NCI-H2081 treated with DMSO at 0.1 percent for 48 hours (cell line): ENCODE data around the gene LPP.

Experiments
- DNase-seq: peaks from one replicate; lab custom pipeline; 2025; lab: John Stamatoyannopoulos, UW

The LPP gene

DNA sequence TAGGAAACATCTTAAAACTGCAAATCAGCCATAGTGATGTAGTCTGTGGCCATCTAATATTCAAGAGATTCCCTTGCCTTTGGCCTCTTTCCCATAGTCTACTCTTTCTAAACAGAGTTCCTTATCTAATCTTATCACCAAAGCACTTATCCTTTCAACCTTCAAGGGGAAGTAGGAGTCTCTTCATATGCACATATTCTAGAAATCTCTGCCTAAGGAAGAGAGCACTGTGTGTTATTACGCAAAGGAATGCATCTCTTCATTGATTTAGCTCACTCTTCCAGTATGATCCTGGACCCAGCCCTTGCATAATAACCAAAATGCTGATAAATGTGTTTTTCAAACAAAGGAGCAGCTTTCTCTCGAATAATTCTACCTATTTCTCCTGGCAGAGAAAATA is 764.1 kb downstream of the LPP start:
- DNase-seq = no peak

DNA sequence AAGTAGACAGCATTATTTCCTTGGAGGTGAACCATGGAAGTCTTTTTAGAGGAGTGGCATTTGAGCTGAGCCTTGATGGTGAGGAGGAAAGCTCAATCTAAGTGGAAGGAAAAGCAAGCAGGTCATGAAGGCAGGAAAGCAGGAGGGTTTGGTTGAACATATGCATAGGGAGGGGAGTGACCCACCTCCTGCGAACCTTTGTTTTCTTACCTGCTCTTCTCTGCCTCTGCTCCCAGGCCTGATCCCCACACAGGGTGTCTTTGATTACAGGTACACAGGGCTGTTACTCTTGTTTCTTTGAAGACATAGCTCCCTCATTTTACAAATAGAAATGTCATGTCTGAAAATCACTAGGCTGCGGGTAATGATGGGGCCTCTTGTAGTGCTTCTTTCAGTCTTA is 769.7 kb downstream of the LPP start:
- DNase-seq = no peak

DNA sequence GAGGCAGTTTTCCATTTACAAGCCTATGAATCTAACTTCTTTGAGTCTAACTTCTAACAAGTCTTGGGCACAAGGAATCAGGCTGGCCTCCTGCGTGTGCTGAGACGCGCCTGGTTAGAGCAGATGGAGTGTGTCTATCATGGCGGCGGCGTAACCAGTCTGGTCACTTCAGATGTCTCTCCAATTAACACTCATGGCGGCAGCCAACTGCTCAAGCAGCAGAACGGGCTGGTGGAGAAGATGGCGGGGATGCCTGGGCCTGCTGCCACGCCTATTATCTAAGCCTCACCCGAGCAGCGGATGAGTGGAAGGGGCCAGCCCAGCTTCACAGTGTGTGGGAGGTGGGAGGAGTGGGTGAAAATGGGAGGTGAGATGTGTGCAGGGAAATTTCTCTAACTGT is 771.4 kb downstream of the LPP start:
- DNase-seq = no peak

DNA sequence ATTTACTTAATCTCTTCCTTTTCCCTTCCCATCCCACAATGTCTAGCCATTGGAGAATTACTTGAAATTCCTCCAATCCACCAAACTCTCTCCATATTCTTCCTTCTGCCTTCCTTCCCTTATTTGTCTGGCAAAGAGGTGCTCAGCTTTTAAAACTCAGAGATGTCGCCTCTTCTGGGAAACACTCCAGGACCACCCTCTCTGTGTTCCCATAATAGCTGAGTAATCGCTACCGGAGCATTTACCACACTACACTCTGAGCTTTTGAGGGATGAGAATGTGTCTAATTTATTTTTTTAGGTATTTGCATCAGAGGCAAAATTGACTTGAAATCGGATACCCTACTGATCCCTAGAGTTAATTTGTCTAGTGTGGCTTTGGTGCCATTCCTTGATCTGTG is 772.2 kb downstream of the LPP start:
- DNase-seq = no peak

DNA sequence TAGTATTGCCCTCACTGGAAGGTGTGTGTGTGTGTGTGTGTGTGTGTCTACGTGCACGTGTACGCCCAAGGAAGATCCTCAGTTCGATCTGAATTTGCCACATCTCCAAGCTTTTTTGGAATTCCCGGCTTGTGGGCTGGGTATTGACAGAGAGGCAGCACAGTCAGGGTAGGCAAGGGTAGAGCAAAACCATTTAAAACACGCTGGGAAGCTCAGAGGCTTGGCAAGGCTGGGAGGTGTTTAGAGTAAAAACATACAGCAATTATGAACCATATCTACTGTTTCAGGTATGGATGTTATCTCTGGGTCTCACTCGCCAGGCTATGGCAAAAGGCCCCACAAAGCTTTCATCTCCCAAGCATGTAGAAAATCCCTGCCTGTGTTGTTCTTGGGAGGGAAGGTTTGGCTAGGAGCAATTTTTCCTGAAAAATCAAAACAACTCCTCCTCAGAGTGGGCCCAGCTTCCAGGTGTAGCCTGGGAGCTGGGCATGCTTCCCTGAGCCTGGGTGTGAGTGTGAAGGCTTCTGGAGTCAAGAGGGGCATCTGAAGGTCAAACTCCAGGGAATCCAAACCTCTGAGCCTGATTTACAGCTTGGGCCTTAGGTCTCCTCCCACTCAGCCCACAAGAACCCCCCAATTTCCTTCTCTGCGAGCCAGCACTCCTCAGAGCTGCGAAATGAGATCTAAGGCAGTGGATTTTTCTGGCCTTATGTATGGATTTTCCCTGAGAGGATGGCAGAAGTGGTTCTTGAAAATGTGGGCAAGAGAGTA is 773.0 kb downstream of the LPP start:
- DNase-seq = no peak

DNA sequence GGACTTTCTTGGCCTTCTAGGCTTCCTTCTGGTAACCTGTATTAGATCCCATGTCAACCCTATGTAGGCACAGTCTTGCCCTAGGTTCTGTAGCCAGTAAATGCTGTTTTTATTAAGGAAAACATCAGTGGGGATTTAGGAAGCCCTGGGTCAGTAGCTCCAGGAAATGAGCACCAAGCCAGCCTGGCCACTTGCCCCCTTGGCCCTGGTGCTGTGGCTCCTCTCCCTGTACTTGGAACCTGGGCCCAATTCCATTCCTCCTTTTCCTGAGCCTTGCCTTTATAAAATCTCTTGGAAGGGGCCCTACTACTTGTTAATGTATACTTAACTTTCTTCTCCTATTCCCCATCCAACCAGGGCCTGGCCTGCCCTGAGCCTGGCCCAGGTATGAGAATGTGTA is 774.0 kb downstream of the LPP start:
- no peak for DNase-seq

DNA sequence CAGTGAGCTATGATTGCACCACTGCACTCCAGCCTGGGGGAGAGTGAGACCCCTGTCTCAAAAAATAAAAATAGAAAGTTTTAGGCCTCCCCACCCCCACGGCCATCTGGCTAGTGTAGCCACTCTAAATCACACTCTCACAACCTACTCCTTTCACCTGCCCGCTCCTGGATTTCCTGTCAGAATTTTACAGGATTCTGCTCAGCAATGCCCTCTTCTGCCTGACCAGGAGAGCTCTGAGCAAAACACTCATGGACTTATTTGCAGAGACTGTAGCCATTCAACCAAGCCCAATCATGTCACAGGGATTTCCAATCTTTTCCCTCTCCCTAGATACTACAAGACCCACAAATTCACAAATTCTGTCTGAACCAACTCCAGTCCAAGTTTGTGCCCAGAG is 775.2 kb downstream of the LPP start:
- DNase-seq = no peak

DNA sequence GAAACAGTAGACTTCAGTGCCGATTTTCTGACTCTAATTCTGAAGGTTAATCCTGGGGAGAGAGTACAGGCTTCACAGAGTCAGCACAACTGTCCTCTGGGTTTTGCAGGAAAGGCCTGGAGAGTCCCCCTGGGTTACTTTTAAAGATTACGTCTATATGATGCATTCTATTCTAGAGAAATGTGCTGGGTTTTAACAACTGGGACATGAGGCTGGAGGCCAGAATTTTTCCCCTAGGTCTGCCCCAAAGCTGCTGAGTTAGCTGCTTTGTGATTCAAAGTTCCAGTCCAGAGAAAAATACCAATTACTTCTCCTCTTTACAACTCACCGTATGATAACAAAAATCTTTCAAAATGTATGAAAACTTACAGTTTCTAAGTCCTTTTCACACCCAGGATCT is 777.1 kb downstream of the LPP start:
- no peak for DNase-seq

DNA sequence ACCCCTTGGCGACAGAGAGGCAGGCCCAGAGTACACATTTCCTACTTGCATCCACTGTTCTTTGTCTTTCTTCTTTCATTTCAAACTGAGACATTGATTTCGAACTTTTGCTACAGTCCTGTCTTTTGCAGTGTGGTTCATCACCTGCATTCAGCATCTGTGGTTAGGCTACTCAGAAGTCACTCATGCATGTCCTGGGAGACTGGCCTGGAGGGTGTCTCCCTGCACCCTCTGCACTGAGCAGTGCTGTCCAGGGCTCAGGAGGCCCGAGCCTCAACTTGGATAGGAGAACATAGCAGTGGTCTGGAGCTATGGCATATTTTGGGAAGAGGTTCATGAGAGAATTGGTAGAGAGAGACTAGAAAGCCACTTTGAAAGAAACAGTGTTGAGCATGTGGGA is 777.6 kb downstream of the LPP start:
- no peak for DNase-seq

DNA sequence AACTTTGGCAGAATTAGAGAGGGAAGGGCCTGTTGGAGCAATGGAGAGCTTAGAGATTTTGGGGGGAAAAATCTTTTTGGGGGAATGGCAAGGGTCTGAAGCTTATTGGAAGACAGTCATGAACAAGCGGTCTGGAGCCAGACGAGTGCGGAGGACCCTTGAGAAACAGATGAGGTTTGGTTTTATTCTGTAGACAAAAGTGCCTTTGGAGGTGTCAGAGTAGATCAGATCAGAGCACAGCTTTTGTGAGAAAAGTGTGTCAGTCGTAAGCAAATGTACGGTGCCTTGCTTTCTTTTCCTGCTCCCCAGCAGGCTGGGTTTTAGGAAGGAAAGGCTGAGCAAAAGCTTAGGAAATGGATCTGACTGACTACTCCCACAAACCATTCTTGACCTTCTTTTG is 781.0 kb downstream of the LPP start:
- no peak for DNase-seq

DNA sequence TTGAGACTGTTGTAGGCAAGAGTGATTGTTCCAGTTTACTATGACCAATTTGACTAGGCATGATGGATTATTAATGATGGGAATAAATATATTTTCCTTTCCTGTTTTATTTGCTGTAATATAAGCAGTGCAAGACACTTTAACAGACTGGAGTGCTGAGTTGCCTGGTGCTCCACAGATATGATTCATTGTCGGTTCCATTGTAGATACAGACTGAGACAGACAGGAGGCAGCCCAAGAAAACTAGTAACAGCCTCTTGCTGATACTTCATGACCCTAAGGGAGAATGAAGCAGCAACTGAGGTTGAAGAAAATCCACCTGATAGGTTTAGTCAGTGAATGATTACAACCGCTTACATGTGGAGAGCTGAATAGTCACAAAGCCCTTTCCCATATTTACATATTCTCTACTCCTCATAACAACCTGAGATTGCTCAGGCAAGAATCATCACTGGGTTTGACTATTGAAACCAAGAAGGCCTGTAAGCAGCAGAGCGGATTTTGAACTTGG is 782.7 kb downstream of the LPP start:
- no peak for DNase-seq

DNA sequence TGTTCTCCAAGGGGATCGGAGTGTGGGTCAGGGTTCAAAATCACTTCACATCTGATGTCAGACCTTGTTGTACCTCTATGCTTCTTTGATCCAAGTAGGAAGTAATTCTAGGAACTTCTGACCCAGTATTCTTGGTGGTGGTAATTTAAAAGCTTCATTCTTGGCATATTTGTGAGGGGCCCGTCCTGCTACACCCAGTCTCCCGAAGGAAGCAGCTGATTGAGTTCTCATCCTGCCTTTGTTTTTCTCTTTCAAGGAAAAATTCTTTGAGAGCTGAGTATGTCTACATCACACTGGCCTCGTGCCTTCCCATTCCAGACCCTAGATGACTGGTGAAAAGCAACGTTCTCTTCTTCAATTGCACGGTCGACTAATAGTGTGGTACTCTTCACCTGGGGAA is 783.4 kb downstream of the LPP start:
- DNase-seq = no peak

DNA sequence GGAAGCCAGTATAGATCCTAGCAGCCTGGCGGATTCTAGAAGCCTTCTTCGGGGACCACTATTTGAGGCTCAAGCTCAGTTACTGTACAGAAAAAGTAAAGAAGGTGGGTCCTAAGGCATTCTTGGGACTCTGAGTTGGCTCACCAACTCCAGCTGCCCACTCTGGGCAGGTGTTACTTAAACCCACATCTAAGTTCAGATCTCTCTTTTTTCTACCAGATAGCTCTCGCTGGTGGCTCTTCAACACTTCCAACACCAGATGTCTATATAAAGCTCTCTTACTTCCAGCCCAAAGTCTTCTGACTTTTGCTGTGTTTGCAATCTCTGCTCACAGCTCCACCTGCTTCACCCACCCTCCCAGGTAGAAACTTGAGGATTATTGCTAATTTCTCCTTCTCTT is 785.0 kb downstream of the LPP start:
- no peak for DNase-seq

DNA sequence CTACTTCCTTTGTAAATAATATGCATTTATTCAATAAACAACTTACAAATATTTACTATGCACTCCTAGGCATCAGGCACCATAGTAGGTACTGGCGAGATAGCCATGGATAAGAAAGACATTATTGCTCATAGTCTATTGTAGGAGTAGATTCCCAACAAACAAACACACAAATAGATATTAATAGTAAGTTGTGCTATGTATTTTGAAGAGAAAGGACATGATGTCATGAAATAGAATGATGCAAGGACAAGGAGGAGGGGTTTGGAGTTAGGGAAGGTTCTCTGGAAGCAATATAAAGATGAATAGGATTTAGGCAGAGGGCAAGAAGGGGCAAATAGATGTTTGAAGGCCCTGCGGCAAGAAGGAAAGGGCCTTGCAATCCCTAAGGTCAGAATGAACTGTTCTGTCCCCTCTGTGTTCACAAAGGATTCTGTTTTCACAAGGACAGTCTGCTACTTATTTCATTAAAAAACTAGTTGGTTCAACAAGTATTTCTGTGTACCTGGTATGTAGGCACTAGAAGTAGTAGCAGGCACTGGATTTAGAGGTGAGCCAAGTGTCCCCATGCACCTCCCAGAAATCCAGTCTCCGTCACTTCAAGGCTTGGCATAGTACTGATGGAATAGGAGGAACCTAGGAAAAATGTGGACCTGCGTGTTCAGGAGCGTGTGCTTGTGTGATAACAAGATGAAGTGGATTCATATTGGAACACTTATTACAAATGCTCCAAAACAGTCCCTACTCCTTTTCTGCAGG is 786.0 kb downstream of the LPP start:
- no peak for DNase-seq
